Upper lobe of left lung (tissue), 6 donors: ENCODE measurements around the gene IL17D. TPM values are rescaled to one million over a fixed set of nuclear protein-coding genes. Genes with fewer than 3 reads are reported as not detected.

Experiments
- ATAC-seq, 2 donors: fragments of 200-7000 bp; cut with Tn5 transposase; one replicate each; pipeline ENCODE4 v1.9.1; 2022; ENCODE audit warnings: mild to moderate bottlenecking in 2 of 2, moderate library complexity in 2 of 2; ENCODE audit not compliant: low FRiP score in 2 of 2
- DNase-seq, 2 donors: peaks; one replicate each; pipeline ENCODE4 v3.0.0-alpha.2; 2019 to 2020
- H3K27ac ChIP-seq, 4 donors: fragments of 200-600 bp; sonication (generic); one replicate each; pipeline ENCODE4 v1.5.1; 2016 to 2019
- H3K27me3 ChIP-seq, 4 donors: fragments of 200-600 bp; sonication (generic); one replicate each; pipeline ENCODE4 v1.5.1; 2017 to 2019
- H3K36me3 ChIP-seq, 4 donors: fragments of 200-600 bp; sonication (generic); one replicate each; pipeline ENCODE4 v1.5.1; 2016 to 2019
- H3K4me1 ChIP-seq, 4 donors: fragments of 200-600 bp; sonication (generic); one replicate each; pipeline ENCODE4 v1.5.1; 2018 to 2019
- H3K4me3 ChIP-seq, 4 donors: fragments of 200-600 bp; sonication (generic); one replicate each; pipeline ENCODE4 v1.5.1; 2017 to 2019; ENCODE audit warnings: mild to moderate bottlenecking in 2 of 4, moderate library complexity in 1 of 4
- H3K9me3 ChIP-seq, 4 donors: fragments of 200-600 bp; sonication (generic); one replicate each; pipeline ENCODE4 v1.5.1; 2018 to 2019
- CTCF ChIP-seq, 6 experiments: fragments of 450-650 bp in 4 of 6; fragments of 200-600 bp in 2 of 6; sonication (generic) in 2 of 6; IDR thresholded peaks; one replicate each; pipeline ENCODE4 v1.5.1; 2016 to 2019; ENCODE audit warnings: antibody characterized with exemption in 6 of 6
- EP300 ChIP-seq, 4 donors: sonication (generic); formaldehyde crosslinking; IDR thresholded peaks; one replicate each; pipeline ENCODE4 v1.5.1; 2017; ENCODE audit warnings: antibody characterized with exemption in 4 of 4, control low read depth in 2 of 4
- POLR2A ChIP-seq, 4 donors: fragments of 450-650 bp; IDR thresholded peaks; one replicate each; pipeline ENCODE4 v1.5.1; 2016 to 2017; ENCODE audit warnings: antibody characterized with exemption in 4 of 4, mild to moderate bottlenecking in 2 of 4
- POLR2AphosphoS5 ChIP-seq, 2 donors: sonication (generic); formaldehyde crosslinking; IDR thresholded peaks; one replicate each; pipeline ENCODE4 v1.5.1; 2017; ENCODE audit warnings: antibody characterized with exemption in 2 of 2
- WGBS, 2 donors: methylation state at CpG; one replicate each; pipeline ENCODE4 v1.1.5; 2017 to 2018; 5-methylcytosine and 5-hydroxymethylcytosine counted together
- total RNA-seq, 6 donors: library from RNA; depleted of rRNA in 4 of 6; stranded (reverse); fragments of >200 nt in 4 of 6; gene quantifications; one replicate each; pipeline versions ENCODE4 v1.1.0 to v1.2.1, GENCODE V29; 2016 to 2021
- donor health status: DM: no; HTN: no; CAD: no; lungs with moderate emphysema.
- donor health status: DM: no; HTN: yes; CAD: no; lungs with severe emphysema.

Gene IL17D
- total RNA-seq, 6 donors from 2014 or later = 1.0 to 6.4 (median 2.4) TPM

DNA sequence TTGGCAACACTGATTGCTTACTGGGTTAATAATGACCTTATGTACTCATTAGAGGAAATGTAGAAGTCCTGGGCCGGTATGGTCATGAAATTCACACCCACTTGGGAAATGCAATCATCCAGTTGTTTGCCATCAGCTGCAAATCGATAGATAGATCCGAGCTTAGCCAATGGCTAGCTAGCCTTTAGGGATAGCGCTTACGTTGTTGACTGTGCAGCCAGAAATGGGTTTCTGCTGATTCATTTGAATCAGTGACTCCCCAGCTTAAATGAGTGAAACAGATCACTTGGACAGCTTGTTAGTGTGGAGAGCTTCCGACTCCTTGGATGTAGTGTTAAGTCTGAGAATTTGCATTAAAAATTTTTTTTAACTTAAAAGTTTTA is 11.8 kb downstream of the IL17D start:
- no peak for DNase-seq
- ATAC-seq = peak in 1 of 2 donors; percentile 25
- 83 to 89% methylated on average over 6 of the region's 6 CpGs for WGBS, 2 donors
- Histone ChIP-seq H3K9me3 (no peaks in the 10 kb centered on the region), H3K4me1 (peaks cover 0 to 15% (median 7%) of the 10 kb centered on the region in 4 donors), H3K36me3 (no peaks in the 10 kb centered on the region), H3K27ac (no peak overlapping the region), H3K4me3 (no peak overlapping the region), H3K27me3 (no peaks in the 10 kb centered on the region)
- TF ChIP-seq POLR2AphosphoS5 (IDR thresholded peaks at IDR 0.05) (no peak), EP300 (IDR thresholded peaks at IDR 0.05) (no peak), POLR2A (IDR thresholded peaks at IDR 0.05) (no peak)

- TF ChIP-seq CTCF (IDR thresholded peaks at IDR 0.05) = no peak
- TF ChIP-seq POLR2A (IDR thresholded peaks at IDR 0.05) = no peak
- no peak for TF ChIP-seq POLR2AphosphoS5 (IDR thresholded peaks at IDR 0.05)
- TF ChIP-seq EP300 (IDR thresholded peaks at IDR 0.05) = no peak
- no peak overlapping the region for H3K27ac ChIP-seq
- DNase-seq (no peak), ATAC-seq (no peak)
- H3K4me3 ChIP-seq = no peak overlapping the region
- no peaks in the 10 kb centered on the region for H3K36me3 ChIP-seq
- H3K9me3 ChIP-seq = no peaks in the 10 kb centered on the region
- H3K4me1 ChIP-seq = peaks cover 9 to 26% (median 17%) of the 10 kb centered on the region in 4 donors
- H3K27me3 ChIP-seq = peaks cover 0 to 10% (median 4%) of the 10 kb centered on the region in 4 donors
- WGBS, 2 donors = 75% methylated on average over 15 of the region's 15 CpGs
These were observed 13.5 kb downstream of the IL17D start for GRCh38 chr13:20716951-20717350.

DNA sequence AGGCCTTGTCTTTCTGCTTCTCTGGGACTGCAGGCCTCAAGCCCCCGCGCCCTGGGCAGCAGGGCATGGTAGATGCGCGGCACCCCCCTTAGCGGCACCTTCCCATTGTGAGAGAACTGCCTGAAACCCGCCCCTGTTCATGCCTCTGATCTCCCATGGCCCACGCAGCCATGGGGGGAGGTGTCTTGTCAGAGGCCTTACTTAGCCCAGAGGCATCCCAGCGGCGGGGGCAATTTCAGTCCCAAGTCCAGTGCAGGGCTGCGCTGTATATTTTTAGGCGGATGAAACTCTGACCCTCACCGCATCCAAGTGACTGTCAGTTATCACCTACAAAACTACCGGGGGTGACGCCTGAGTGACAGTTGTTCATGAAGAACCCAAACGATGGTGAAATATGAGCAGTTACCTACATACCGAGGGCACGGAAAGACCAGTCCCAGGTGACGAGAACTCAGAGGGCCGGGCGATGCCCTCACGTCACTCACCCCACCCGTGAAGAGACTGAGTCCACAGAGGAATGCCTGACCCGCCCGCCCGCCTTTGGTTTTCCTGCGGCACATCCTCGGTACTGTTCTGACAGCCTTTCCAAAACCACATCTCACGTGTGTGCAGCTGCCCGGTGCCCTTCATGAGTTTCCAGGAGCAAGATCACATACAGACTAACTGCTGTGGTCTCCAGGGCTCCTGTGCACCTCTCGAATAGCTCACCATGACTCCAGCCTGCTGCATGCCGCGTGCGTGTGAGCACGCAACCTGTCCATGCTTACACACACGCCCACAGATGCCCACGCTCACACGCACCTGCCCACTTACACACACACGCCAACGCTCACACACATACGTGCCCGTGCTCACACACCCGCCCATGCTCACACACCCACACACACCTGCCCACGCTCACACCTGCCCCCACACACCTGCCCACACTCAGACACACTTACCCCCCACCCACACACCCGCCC is 14.4 kb downstream of the IL17D start:
- no peak for TF ChIP-seq POLR2AphosphoS5 (IDR thresholded peaks at IDR 0.05)
- no peak for TF ChIP-seq EP300 (IDR thresholded peaks at IDR 0.05)
- no peak for TF ChIP-seq POLR2A (IDR thresholded peaks at IDR 0.05)
- TF ChIP-seq CTCF (IDR thresholded peaks at IDR 0.05) = no peak
- Histone ChIP-seq H3K4me3 (no peak overlapping the region), H3K36me3 (no peaks in the 10 kb centered on the region), H3K4me1 (peaks cover 13 to 23% (median 17%) of the 10 kb centered on the region in 4 donors), H3K27ac (no peak overlapping the region), H3K27me3 (peaks cover 0 to 10% (median 4%) of the 10 kb centered on the region in 4 donors), H3K9me3 (no peaks in the 10 kb centered on the region)
- WGBS, 2 donors = 94 to 96% methylated on average over 33 to 44 of the region's 44 CpGs
- DNase-seq (no peak), ATAC-seq (no peak)

- H3K4me1 ChIP-seq = peaks cover 13 to 14% (median 14%) of the 10 kb centered on the region in 4 donors
- no peak overlapping the region for H3K4me3 ChIP-seq
- TF ChIP-seq POLR2A (IDR thresholded peaks at IDR 0.05) (no peak), EP300 (IDR thresholded peaks at IDR 0.05) (no peak), CTCF (IDR thresholded peaks at IDR 0.05) (no peak), POLR2AphosphoS5 (IDR thresholded peaks at IDR 0.05) (no peak)
- H3K9me3 ChIP-seq = no peaks in the 10 kb centered on the region
- DNase-seq (no peak), ATAC-seq (no peak)
- no peak overlapping the region for H3K27ac ChIP-seq
- no peaks in the 10 kb centered on the region for H3K36me3 ChIP-seq
- WGBS, 2 donors = 84 to 96% methylated on average over 12 of the region's 12 CpGs
- peaks cover 0 to 10% (median 4%) of the 10 kb centered on the region in 4 donors for H3K27me3 ChIP-seq
These were observed 15.6 kb downstream of the IL17D start for GRCh38 chr13:20718958-20719566.

- ATAC-seq (no peak), DNase-seq (no peak)
- Histone ChIP-seq H3K27ac (no peak overlapping the region), H3K9me3 (no peaks in the 10 kb centered on the region), H3K4me1 (peaks cover 13 to 14% (median 14%) of the 10 kb centered on the region in 4 donors), H3K27me3 (peaks cover 0 to 10% (median 4%) of the 10 kb centered on the region in 4 donors), H3K36me3 (no peaks in the 10 kb centered on the region), H3K4me3 (no peak overlapping the region)
- TF ChIP-seq POLR2A (IDR thresholded peaks at IDR 0.05) (no peak), POLR2AphosphoS5 (IDR thresholded peaks at IDR 0.05) (no peak), EP300 (IDR thresholded peaks at IDR 0.05) (no peak), CTCF (IDR thresholded peaks at IDR 0.05) (no peak)
- WGBS, 2 donors = 83 to 84% methylated on average over 13 of the region's 13 CpGs
These were observed 16.3 kb downstream of the IL17D start for GRCh38 chr13:20719783-20720182.
